Caco-2 (cell line): ENCODE results near the gene ZNF277. TPM values are rescaled to one million over a fixed set of nuclear protein-coding genes. Genes with fewer than 3 reads are reported as not detected.
A peak's percentile ranks its signal among the peaks of the same experiment; 100 is the strongest.

Experiments
- BruUV-seq: library from RNA; stranded (reverse); fragments of 400-500 nt; replicated peaks from 2 replicates; lab custom pipeline; 2021; lab: Mats Ljungman, UMichigan
- CTCF ChIA-PET: fragments of 300-600 bp; sonication (Branson Sonifier 250); formaldehyde crosslinking; loops from one replicate; lab custom pipeline; 2022; ENCODE audit warnings: antibody characterized with exemption; lab: Charles Lee
- POLR2A ChIA-PET: fragments of 300-600 bp; sonication (Branson Sonifier 250); formaldehyde crosslinking; loops from one replicate; lab custom pipeline; 2022; ENCODE audit warnings: antibody characterized with exemption; lab: Charles Lee
- DNase-seq, 2 experiments: peaks; one replicate each; pipeline versions ENCODE4 v3.0.0 to v3.0.0-alpha.2; 2020 to 2022
- H3K27me3 ChIP-seq: replicated peaks from 2 replicates; pipeline ENCODE4 v1.6.0; 2011; ENCODE audit warnings: low read length; ENCODE audit not compliant: control insufficient read depth, insufficient read depth
- H3K36me3 ChIP-seq: 2 replicates; pipeline ENCODE4 v1.5.1; 2011; ENCODE audit warnings: low read length; ENCODE audit not compliant: control insufficient read depth, insufficient read depth
- H3K4me1 ChIP-seq: fragments of 250-450 bp; sonication (Bioruptor Pico); 2 replicates; pipeline ENCODE4 v1.5.1; 2020; ENCODE audit warnings: mild to moderate bottlenecking
- H3K4me3 ChIP-seq: 2 replicates; pipeline ENCODE4 v1.5.1; 2011; ENCODE audit warnings: low read depth, mild to moderate bottlenecking, control low read depth, low read length
- H3K9me3 ChIP-seq: fragments of 250-450 bp; sonication (Bioruptor Pico); 2 replicates; pipeline ENCODE4 v1.5.1; 2020; ENCODE audit warnings: mild to moderate bottlenecking, moderate library complexity
- H3K27ac Mint-ChIP-seq: one replicate; pipeline ENCODE4 v1.8.0; 2022; ENCODE audit warnings: mixed read lengths; ENCODE audit not compliant: unreplicated experiment
- H3K27me3 Mint-ChIP-seq: one replicate; pipeline ENCODE4 v1.8.0; 2022; ENCODE audit warnings: mixed read lengths; ENCODE audit not compliant: insufficient read depth, unreplicated experiment
- H3K36me3 Mint-ChIP-seq: one replicate; pipeline ENCODE4 v1.8.0; 2022; ENCODE audit warnings: mild to moderate bottlenecking, mixed read lengths; ENCODE audit not compliant: insufficient read depth, unreplicated experiment
- H3K4me1 Mint-ChIP-seq: one replicate; pipeline ENCODE4 v1.8.0; 2022; ENCODE audit warnings: low read depth, mixed read lengths; ENCODE audit not compliant: unreplicated experiment
- H3K4me3 Mint-ChIP-seq: one replicate; pipeline ENCODE4 v1.8.0; 2022; ENCODE audit warnings: mild to moderate bottlenecking, moderate library complexity, mixed read lengths; ENCODE audit not compliant: unreplicated experiment
- H3K9me3 Mint-ChIP-seq: one replicate; pipeline ENCODE4 v1.8.0; 2022; ENCODE audit warnings: mixed read lengths; ENCODE audit not compliant: unreplicated experiment
- intact Hi-C: fragments of 100-400 bp; cut with micrococcal nuclease; formaldehyde crosslinking; loops from one replicate; pipeline ENCODE4 v1.10.0; 2022; ENCODE audit not compliant: unreplicated experiment
- total RNA-seq: library from RNA; stranded (reverse); gene quantifications from 2 replicates; pipeline ENCODE4 v1.2.3, GENCODE V29; 2022
- TF ChIP-seq, protein P1 (sequence below), 2 experiments: fragments of 200-600 bp in 1 of 2; IDR thresholded peaks; 1 replicate in 1 of 2; 2 replicates in 1 of 2; pipeline versions ENCODE4 v1.5.1 to v1.8.0; 2011 to 2022; ENCODE audit warnings: antibody characterized with exemption in 1 of 2, control low read depth in 1 of 2, inconsistent platforms in 1 of 2, low read depth in 1 of 2, low read length in 1 of 2, mild to moderate bottlenecking in 1 of 2, moderate library complexity in 1 of 2; ENCODE audit not compliant: insufficient read depth in 1 of 2, severe bottlenecking in 1 of 2, unreplicated experiment in 1 of 2

Gene ZNF277
- total RNA-seq, 1 experiment from 2014 or later: 22.8 TPM

- Mint-ChIP-seq H3K27me3 (no peaks in the 10 kb centered on the region), H3K4me1 (no peaks in the 10 kb centered on the region), H3K4me3 (no peak overlapping the region), H3K36me3 (peaks cover 19% of the 10 kb centered on the region), H3K9me3 (peaks cover 17% of the 10 kb centered on the region), H3K27ac (no peak overlapping the region)
- no peak overlapping the region for H3K4me3 ChIP-seq
- intact Hi-C loops: no loop called here
- peaks cover 1% of the 10 kb centered on the region for H3K36me3 ChIP-seq
- BruUV-seq: no TSS peak
- POLR2A ChIA-PET: no interaction called here
- DNase-seq: no peak
- CTCF ChIA-PET: no interaction called here
- 0 out of 2 replicates have a peak, but pooled peaks cover 3% of the 10 kb centered on the region for H3K9me3 ChIP-seq
- H3K4me1 ChIP-seq: no peaks in the 10 kb centered on the region
- no peaks in the 10 kb centered on the region for H3K27me3 ChIP-seq
- TF ChIP-seq, protein P1, sequence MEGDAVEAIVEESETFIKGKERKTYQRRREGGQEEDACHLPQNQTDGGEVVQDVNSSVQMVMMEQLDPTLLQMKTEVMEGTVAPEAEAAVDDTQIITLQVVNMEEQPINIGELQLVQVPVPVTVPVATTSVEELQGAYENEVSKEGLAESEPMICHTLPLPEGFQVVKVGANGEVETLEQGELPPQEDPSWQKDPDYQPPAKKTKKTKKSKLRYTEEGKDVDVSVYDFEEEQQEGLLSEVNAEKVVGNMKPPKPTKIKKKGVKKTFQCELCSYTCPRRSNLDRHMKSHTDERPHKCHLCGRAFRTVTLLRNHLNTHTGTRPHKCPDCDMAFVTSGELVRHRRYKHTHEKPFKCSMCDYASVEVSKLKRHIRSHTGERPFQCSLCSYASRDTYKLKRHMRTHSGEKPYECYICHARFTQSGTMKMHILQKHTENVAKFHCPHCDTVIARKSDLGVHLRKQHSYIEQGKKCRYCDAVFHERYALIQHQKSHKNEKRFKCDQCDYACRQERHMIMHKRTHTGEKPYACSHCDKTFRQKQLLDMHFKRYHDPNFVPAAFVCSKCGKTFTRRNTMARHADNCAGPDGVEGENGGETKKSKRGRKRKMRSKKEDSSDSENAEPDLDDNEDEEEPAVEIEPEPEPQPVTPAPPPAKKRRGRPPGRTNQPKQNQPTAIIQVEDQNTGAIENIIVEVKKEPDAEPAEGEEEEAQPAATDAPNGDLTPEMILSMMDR (IDR thresholded peaks at IDR 0.05; ENCODE audit: insufficient read depth in 1 of 2, low read depth in 1 of 2, low read length in 1 of 2, severe bottlenecking in 1 of 2, unreplicated experiment in 1 of 2): no peak
These were observed 115.6 kb downstream of the ZNF277 start for GRCh38 chr7:112322070-112322469.

DNA sequence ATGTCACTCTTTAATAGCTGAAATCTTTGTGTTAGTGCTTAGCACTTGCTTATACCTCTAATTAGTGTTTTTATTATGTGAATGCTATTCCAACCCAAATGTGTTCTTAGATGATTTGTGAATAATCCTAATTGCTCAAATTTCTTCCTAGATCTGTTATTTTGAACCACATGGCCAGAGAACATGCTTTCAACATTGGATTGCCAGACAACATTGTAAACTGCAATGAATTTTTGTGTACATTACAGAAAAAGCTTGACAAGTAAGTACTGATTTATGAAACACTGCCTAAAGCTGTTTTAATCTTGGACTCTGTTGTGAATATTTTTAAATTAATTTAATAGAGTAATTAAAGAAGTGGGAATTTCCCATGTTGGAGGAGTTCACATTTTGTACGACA, 121.1 kb downstream of the ZNF277 start:
- Mint-ChIP-seq H3K9me3 (peaks cover under 1% of the 10 kb centered on the region), H3K27me3 (no peaks in the 10 kb centered on the region), H3K4me1 (peaks cover 9% of the 10 kb centered on the region), H3K4me3 (no peak overlapping the region), H3K27ac (no peak overlapping the region), H3K36me3 (peaks cover 9% of the 10 kb centered on the region)
- peaks cover 16% of the 10 kb centered on the region for H3K4me1 ChIP-seq
- no TSS peak for BruUV-seq
- POLR2A ChIA-PET: no interaction called here
- TF ChIP-seq, protein P1 (IDR thresholded peaks at IDR 0.05; ENCODE audit: insufficient read depth in 1 of 2, low read depth in 1 of 2, low read length in 1 of 2, severe bottlenecking in 1 of 2, unreplicated experiment in 1 of 2): no peak
- no peak overlapping the region for H3K4me3 ChIP-seq
- H3K27me3 ChIP-seq: no peaks in the 10 kb centered on the region
- no peaks in the 10 kb centered on the region for H3K9me3 ChIP-seq
- intact Hi-C loops: no loop called here
- H3K36me3 ChIP-seq: peaks cover 1% of the 10 kb centered on the region
- CTCF ChIA-PET: no interaction called here
- no peak for DNase-seq

- Mint-ChIP-seq H3K4me1 (peaks cover 9% of the 10 kb centered on the region), H3K27ac (peak overlapping the region; percentile 79), H3K27me3 (no peaks in the 10 kb centered on the region), H3K9me3 (no peaks in the 10 kb centered on the region), H3K4me3 (peak overlapping the region; percentile 13), H3K36me3 (peaks cover under 1% of the 10 kb centered on the region)
- peak in 1 of 2 experiments; percentile 52 for DNase-seq
- H3K4me3 ChIP-seq: no peak overlapping the region
- no peaks in the 10 kb centered on the region; the same call in 1 of the 2 replicates for H3K36me3 ChIP-seq
- H3K27me3 ChIP-seq: no peaks in the 10 kb centered on the region
- ChIA-PET CTCF (interaction anchor here (0.8 kb wide), 1 partner anchor 378 kb away, joined by 3 read pairs; no protein-coding TSS in a partner anchor), POLR2A (interaction anchor here (0.5 to 1.0 kb wide), 2 partner anchors 35 to 119 kb away, joined by 4 to 7 read pairs; partner anchors contain the start of gene IFRD1)
- TF ChIP-seq, protein P1 (IDR thresholded peaks at IDR 0.05; ENCODE audit: insufficient read depth in 1 of 2, low read depth in 1 of 2, low read length in 1 of 2, severe bottlenecking in 1 of 2, unreplicated experiment in 1 of 2): no peak
- TSS peak; percentile 24 for BruUV-seq
- peaks cover 17% of the 10 kb centered on the region for H3K4me1 ChIP-seq
- intact Hi-C loops: loop anchor here (2.0 kb wide), 1 partner anchor 125 kb away; the partner anchor contains the start of genes DOCK4 and ZNF277
- H3K9me3 ChIP-seq: no peaks in the 10 kb centered on the region
These were observed 125.0 kb downstream of the ZNF277 start for GRCh38 chr7:112331492-112331891.
